Adrenal gland (tissue), 12 donors: ENCODE measurements around the gene IL1A. TPM values are rescaled to one million over a fixed set of nuclear protein-coding genes. Genes with fewer than 3 reads are reported as not detected.

ENCODE experiments used
- DNase-seq, 7 donors: peaks; one replicate each; pipeline ENCODE4 v3.0.0-alpha.2; 2019 to 2020
- H3K27ac ChIP-seq, 5 donors: fragments of 200-600 bp; sonication (generic) in 4 of 5; 1 replicate in 3 of 5; 2 replicates in 2 of 5; pipeline versions ENCODE4 v1.5.1 to v1.8.0; 2016 to 2020; ENCODE audit warnings: mild to moderate bottlenecking in 1 of 5
- H3K27me3 ChIP-seq: fragments of 200-600 bp; 2 replicates; pipeline ENCODE4 v1.8.0; 2021
- H3K36me3 ChIP-seq, 2 donors: fragments of 200-600 bp; replicated peaks in 1 of 2; 1 replicate in 1 of 2; 2 replicates in 1 of 2; pipeline versions ENCODE4 v1.5.1 to v1.8.0; 2018 to 2022
- H3K4me1 ChIP-seq, 2 donors: fragments of 200-600 bp; replicated peaks in 1 of 2; 1 replicate in 1 of 2; 2 replicates in 1 of 2; pipeline versions ENCODE4 v1.5.1 to v1.8.0; 2018 to 2021
- H3K4me3 ChIP-seq, 4 donors: fragments of 200-600 bp; sonication (generic) in 3 of 4; one replicate each; pipeline ENCODE4 v1.5.1; 2016 to 2018
- H3K9me3 ChIP-seq, 3 donors: fragments of 200-600 bp; sonication (generic) in 1 of 3; replicated peaks in 1 of 3; 1 replicate in 2 of 3; 2 replicates in 1 of 3; pipeline versions ENCODE4 v1.5.1 to v1.8.0; 2016 to 2021
- CTCF ChIP-seq, 6 experiments: fragments of 450-650 bp in 4 of 6; fragments of 200-600 bp in 2 of 6; sonication (generic) in 1 of 6; IDR thresholded peaks; 1 replicate in 5 of 6; 2 replicates in 1 of 6; pipeline versions ENCODE4 v1.5.1 to v1.8.0; 2016 to 2021; ENCODE audit warnings: antibody characterized with exemption in 6 of 6, mild to moderate bottlenecking in 2 of 6, moderate library complexity in 1 of 6
- POLR2A ChIP-seq, 2 donors: fragments of 450-650 bp; IDR thresholded peaks; one replicate each; pipeline ENCODE4 v1.6.1; 2017; ENCODE audit warnings: antibody characterized with exemption in 2 of 2, mild to moderate bottlenecking in 2 of 2, moderate library complexity in 1 of 2
- WGBS, 4 donors: extraction: QIAGEN DNeasy Blood & Tissue Kit in 2 of 4; methylation state at CpG; one replicate each; pipeline versions ENCODE4 v1.1.5 to v1.1.7; 2013 to 2017; 5-methylcytosine and 5-hydroxymethylcytosine counted together
- intact Hi-C, 2 donors: fragments of 100-400 bp; cut with DNase I; formaldehyde crosslinking; loops; one replicate each; pipeline versions ENCODE4 v1.14.1 to v1.15.0; 2022 to 2023
- polyA plus RNA-seq, 3 donors: library from polyadenylated mRNA; stranded (reverse); fragments of 200-250 nt in 2 of 3; fragments of 350-450 nt in 1 of 3; fragmentation: Illumina TruSeq in 1 of 3; extraction: RNeasy Lipid Tissue Mini Kit (QIAGEN cat#74804) in 1 of 3; gene quantifications; one replicate each; pipeline ENCODE4 v1.2.3, GENCODE V29; 2013 to 2014
- total RNA-seq, 9 donors: library from RNA; depleted of rRNA in 4 of 9; stranded (reverse); fragments of >200 nt in 4 of 9; fragments of 120-200 nt in 1 of 9; fragmentation: NEBNext Ultra II Directional in 1 of 9; extraction: Animal tissue kit (Norgen Biotek cat#: 25700) in 1 of 9; gene quantifications; one replicate each; pipeline versions ENCODE4 v1.1.0 to v1.2.4, GENCODE V29; 2013 to 2023
- donor health status: healthy with polysubstance abuse.
- donor health status: Bipolar disorder and iron deficiency.
- donor health status: DM: yes; HTN: yes; CAD: no.
- donor health status: DM: no; HTN: no; CAD: no.
- donor health status: DM: no; HTN: no; CAD: no.
- donor health status: DM: yes; HTN: yes; CAD: no.

The IL1A gene
- total and polyA plus RNA-seq, 12 donors: 0.07 to 0.67 (median 0.18) TPM; not detected in 9

DNA sequence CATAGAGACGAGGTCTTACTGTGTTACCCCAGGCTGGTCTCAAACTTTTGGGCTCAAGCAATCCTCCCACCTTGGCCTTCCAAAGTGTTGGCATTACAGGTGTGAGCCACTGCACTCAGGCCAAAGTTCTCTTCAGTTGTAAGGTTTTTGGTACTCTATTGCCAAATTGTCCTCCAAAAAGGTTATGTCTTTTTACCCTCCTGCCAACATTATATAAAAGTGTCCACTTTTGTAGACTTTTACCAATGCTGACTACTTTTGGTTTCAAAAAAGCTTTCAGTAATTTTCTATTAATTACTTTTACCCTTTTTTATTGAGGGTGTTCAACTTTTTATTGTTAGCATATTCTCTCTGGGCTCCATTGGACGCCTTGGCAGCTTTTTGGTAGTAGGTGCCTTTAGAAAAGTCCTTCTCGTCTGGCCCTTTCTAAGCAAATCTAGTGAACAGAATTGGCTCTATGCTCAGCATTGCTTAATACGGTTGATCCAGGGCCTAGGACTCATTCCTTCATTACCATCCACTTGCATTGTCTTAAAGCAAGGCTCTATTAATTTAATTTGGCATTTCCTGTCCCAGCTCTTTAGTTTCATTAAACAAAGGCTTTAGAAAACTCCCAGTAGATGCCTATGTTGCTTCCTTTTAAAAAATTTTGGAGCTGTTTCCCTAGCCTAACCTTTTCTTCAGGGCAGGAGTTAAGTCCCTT is 16.7 kb upstream of the IL1A start:
- no peak overlapping the region for H3K4me3 ChIP-seq
- no peaks in the 10 kb centered on the region for H3K9me3 ChIP-seq
- TF ChIP-seq CTCF (IDR thresholded peaks at IDR 0.05): no peak
- no peak for TF ChIP-seq POLR2A (IDR thresholded peaks at IDR 0.05)
- H3K27ac ChIP-seq: peak overlapping the region in 1 of 5 donors; percentile 21
- no peaks in the 10 kb centered on the region for H3K27me3 ChIP-seq
- H3K4me1 ChIP-seq: no peaks in the 10 kb centered on the region
- no peak for DNase-seq
- no peaks in the 10 kb centered on the region for H3K36me3 ChIP-seq
- WGBS, 4 donors: 84 to 89% (median 87%) methylated on average over 4 of the region's 4 CpGs
- intact Hi-C loops: no loop called here

GRCh38 chr2:112798979-112799975 is 15.0 kb upstream of the IL1A start:
- Histone ChIP-seq H3K27me3 (no peaks in the 10 kb centered on the region), H3K9me3 (no peaks in the 10 kb centered on the region), H3K36me3 (no peaks in the 10 kb centered on the region), H3K27ac (no peak overlapping the region), H3K4me1 (peaks cover 0 to 6% of the 10 kb centered on the region in 2 donors), H3K4me3 (no peak overlapping the region)
- intact Hi-C loops: no loop called here
- no peak for DNase-seq
- TF ChIP-seq POLR2A (IDR thresholded peaks at IDR 0.05) (no peak), CTCF (IDR thresholded peaks at IDR 0.05) (no peak)
- WGBS, 4 donors: 70 to 85% (median 77%) methylated on average over 8 of the region's 8 CpGs

GRCh38 chr2:112796486-112796885 is 12.2 kb upstream of the IL1A start:
- WGBS, 4 donors: 0 to 25% (median 2%) methylated on average over 1 of the region's 1 CpG
- Histone ChIP-seq H3K4me1 (peaks cover 0 to 15% of the 10 kb centered on the region in 2 donors), H3K27ac (no peak overlapping the region), H3K27me3 (no peaks in the 10 kb centered on the region), H3K36me3 (no peaks in the 10 kb centered on the region), H3K4me3 (no peak overlapping the region), H3K9me3 (no peaks in the 10 kb centered on the region)
- DNase-seq: no peak
- no peak for TF ChIP-seq POLR2A (IDR thresholded peaks at IDR 0.05)
- no peak for TF ChIP-seq CTCF (IDR thresholded peaks at IDR 0.05)
- intact Hi-C loops: no loop called here

DNA sequence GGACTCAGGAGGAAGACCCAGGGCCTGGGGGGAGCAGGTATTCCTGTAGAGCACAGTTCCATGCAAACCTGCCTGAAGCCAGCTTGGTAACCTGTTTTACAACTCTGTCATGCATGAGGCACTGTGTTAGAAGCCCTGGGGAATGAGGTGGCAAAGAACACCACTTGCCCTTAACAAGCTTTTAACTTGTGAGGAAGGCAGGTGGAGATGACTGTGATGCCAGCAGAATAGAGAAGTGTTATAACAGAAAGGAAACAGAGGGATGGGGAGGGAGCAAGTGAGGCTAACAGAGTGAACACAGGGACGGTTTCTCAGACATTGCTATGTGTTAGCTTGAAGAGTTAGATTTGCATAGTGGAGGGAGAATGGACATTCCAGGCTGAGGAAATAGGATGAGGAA is 11.5 kb upstream of the IL1A start:
- H3K27ac ChIP-seq: no peak overlapping the region
- DNase-seq: no peak
- H3K36me3 ChIP-seq: no peaks in the 10 kb centered on the region
- no peak for TF ChIP-seq CTCF (IDR thresholded peaks at IDR 0.05)
- TF ChIP-seq POLR2A (IDR thresholded peaks at IDR 0.05): no peak
- no peak overlapping the region for H3K4me3 ChIP-seq
- H3K4me1 ChIP-seq: peaks cover 0 to 15% of the 10 kb centered on the region in 2 donors
- H3K9me3 ChIP-seq: no peaks in the 10 kb centered on the region
- intact Hi-C loops: no loop called here
- H3K27me3 ChIP-seq: no peaks in the 10 kb centered on the region
- 53 to 97% (median 82%) methylated on average over 1 of the region's 1 CpG for WGBS, 4 donors
